HL-60 (cell line): ENCODE measurements around the gene MBD3.

Experiments
- GABPA ChIP-seq: IDR thresholded peaks from 2 replicates; pipeline ENCODE4 v1.6.1; 2012; ENCODE audit warnings: low read depth
- POLR2AphosphoS5 ChIP-seq: IDR thresholded peaks from 2 replicates; pipeline ENCODE4 v1.6.1; 2012; ENCODE audit warnings: low read depth
- TF ChIP-seq, protein P1 (sequence below): IDR thresholded peaks from one replicate; pipeline ENCODE4 v1.5.1; 2011; ENCODE audit warnings: low read length, control low read depth, inconsistent platforms; ENCODE audit not compliant: insufficient read depth

- TF ChIP-seq GABPA (peak; percentile 74), POLR2AphosphoS5 (peak; percentile 41)
- TF ChIP-seq, protein P1, sequence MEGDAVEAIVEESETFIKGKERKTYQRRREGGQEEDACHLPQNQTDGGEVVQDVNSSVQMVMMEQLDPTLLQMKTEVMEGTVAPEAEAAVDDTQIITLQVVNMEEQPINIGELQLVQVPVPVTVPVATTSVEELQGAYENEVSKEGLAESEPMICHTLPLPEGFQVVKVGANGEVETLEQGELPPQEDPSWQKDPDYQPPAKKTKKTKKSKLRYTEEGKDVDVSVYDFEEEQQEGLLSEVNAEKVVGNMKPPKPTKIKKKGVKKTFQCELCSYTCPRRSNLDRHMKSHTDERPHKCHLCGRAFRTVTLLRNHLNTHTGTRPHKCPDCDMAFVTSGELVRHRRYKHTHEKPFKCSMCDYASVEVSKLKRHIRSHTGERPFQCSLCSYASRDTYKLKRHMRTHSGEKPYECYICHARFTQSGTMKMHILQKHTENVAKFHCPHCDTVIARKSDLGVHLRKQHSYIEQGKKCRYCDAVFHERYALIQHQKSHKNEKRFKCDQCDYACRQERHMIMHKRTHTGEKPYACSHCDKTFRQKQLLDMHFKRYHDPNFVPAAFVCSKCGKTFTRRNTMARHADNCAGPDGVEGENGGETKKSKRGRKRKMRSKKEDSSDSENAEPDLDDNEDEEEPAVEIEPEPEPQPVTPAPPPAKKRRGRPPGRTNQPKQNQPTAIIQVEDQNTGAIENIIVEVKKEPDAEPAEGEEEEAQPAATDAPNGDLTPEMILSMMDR = peak; percentile 37
These were observed 12.8 kb upstream of the MBD3 start, which contains the start of gene UQCR11 for GRCh38 chr19:1605236-1606137.
